ENCODE measurements around the gene SERPINE3.

- TF ChIP-seq CTCF (IDR thresholded peaks at IDR 0.05): no peak
- no peak for TF ChIP-seq POLR2A (IDR thresholded peaks at IDR 0.05)
- TF ChIP-seq EP300 (IDR thresholded peaks at IDR 0.05): no peak
Measured at GRCh38 chr13:51412431-51412830, 72.9 kb downstream of the SERPINE3 start.
